Measurements from ENCODE around the gene SIAE. TPM values are rescaled to one million over a fixed set of nuclear protein-coding genes. Genes with fewer than 3 reads are reported as not detected.
A peak's percentile ranks its signal among the peaks of the same experiment; 100 is the strongest.

SIAE gene, protein sequence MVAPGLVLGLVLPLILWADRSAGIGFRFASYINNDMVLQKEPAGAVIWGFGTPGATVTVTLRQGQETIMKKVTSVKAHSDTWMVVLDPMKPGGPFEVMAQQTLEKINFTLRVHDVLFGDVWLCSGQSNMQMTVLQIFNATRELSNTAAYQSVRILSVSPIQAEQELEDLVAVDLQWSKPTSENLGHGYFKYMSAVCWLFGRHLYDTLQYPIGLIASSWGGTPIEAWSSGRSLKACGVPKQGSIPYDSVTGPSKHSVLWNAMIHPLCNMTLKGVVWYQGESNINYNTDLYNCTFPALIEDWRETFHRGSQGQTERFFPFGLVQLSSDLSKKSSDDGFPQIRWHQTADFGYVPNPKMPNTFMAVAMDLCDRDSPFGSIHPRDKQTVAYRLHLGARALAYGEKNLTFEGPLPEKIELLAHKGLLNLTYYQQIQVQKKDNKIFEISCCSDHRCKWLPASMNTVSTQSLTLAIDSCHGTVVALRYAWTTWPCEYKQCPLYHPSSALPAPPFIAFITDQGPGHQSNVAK
- total RNA-seq: 10 to 100 TPM; 33.9 to 52.5 (median 41.6) TPM

DNA sequence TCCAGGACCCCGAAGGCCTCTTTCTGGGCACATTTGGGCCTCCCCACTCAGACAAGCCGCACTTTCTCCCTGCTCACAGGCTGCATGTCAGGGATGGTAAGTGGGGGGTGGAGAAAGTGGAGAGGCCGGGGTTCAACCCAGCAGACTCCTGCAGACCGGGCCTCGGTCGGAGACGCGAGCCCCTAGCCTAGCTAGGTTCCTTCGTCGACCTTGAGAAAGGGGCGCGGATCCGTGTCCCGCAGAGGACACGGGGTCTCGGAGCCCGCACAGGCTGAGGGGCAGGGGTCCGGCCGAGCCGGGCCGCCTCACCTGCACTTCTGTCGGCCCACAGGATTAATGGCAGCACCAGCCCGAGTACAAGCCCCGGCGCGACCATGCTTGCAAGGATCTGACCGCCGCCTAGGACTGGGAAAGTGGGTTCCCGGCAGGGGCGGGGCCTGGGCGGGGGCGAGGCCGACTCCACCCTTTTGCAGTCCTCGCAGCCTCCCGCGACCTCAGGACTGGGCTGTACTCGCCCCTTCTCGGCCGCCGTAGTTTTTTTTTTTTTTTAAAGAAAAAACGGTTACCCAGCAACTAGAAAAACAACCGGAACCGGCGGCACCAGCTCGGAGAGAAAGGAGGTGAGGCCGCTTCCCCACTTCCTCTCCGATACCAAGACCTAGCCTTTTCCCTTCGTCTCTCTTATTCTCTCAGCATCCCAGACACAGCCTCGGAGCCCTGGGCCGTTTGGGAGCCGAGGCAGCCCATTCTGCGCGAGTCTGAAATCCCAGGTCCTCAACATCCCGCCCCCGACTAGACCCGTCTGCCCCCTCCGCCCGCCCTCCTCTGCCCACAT, at the start of gene SIAE, which contains the start of gene SPA17:
Gene SIAE, minus strand, starts transcription at position 407 of the 835 bp plus-strand sequence. Its CDS starts 31 bp downstream, at position 376.
Gene SPA17, plus strand, starts transcription at position 572 of the 835 bp plus-strand sequence. CDS start 1,361 bp downstream, outside the sequence.
- H3K27ac ChIP-seq: peak within 1 kb of the TSS; percentile 75 to 89 (median 87)
- H3K4me3 ChIP-seq (replicated peaks in 1 of 3): peak within 1 kb of the TSS; percentile 31 to 69 (median 62)
- no peaks in the 10 kb centered on the region for H3K27me3 ChIP-seq
- intact Hi-C loops (cut with DNase I): loop anchor here (5.0 kb wide), 2 partner anchors 69 to 89 kb away; partner anchors contain the start of gene ESAM
- H3K4me1 ChIP-seq: peaks cover 18 to 25% of the 10 kb centered on the region in 2 donors
- WGBS, 2 donors: 0 to 1% methylated on average over 33 to 57 of the region's 58 CpGs
- H3K9me3 ChIP-seq: no peaks in the 10 kb centered on the region
- TF ChIP-seq, protein P1, sequence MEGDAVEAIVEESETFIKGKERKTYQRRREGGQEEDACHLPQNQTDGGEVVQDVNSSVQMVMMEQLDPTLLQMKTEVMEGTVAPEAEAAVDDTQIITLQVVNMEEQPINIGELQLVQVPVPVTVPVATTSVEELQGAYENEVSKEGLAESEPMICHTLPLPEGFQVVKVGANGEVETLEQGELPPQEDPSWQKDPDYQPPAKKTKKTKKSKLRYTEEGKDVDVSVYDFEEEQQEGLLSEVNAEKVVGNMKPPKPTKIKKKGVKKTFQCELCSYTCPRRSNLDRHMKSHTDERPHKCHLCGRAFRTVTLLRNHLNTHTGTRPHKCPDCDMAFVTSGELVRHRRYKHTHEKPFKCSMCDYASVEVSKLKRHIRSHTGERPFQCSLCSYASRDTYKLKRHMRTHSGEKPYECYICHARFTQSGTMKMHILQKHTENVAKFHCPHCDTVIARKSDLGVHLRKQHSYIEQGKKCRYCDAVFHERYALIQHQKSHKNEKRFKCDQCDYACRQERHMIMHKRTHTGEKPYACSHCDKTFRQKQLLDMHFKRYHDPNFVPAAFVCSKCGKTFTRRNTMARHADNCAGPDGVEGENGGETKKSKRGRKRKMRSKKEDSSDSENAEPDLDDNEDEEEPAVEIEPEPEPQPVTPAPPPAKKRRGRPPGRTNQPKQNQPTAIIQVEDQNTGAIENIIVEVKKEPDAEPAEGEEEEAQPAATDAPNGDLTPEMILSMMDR (IDR thresholded peaks at IDR 0.05): no peak
- peak; percentile 30 to 87 for TF ChIP-seq POLR2A (IDR thresholded peaks at IDR 0.05)
- H3K36me3 ChIP-seq: no peaks in the 10 kb centered on the region
- DNase-seq: peak; percentile 96 to 97

DNA sequence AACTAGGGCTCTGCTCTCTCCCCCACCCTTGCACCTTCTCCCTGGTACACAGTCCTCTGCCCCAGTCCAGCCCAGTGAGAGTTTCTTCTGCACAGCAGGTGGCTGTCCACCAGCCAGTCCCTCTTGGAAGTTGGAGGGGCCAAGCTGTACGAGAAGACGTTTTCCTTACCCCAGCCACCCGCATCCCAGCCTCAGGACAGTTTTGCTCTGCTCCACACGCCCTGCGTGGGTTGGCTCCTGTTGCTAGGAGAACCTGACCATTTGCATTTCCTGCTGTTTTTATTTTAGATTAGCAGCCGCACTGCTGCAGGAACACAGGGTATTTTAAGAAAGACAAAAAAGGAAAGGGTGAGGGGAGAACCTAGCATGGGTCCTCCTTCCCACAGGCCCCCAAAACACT, 48.6 kb upstream of the SIAE start:
- intact Hi-C loops (cut with DNase I): no loop called here
- Histone ChIP-seq H3K36me3 (no peaks in the 10 kb centered on the region), H3K9me3 (no peaks in the 10 kb centered on the region), H3K4me1 (peaks cover 5% of the 10 kb centered on the region in 2 donors), H3K27me3 (no peaks in the 10 kb centered on the region), H3K27ac (no peak overlapping the region), H3K4me3 (replicated peaks in 1 of 3) (no peak overlapping the region)
- TF ChIP-seq POLR2A (IDR thresholded peaks at IDR 0.05): no peak
- TF ChIP-seq, protein P1 (IDR thresholded peaks at IDR 0.05): no peak
- no peak for DNase-seq
- WGBS, 2 donors: 63 to 78% methylated on average over 6 of the region's 6 CpGs

GRCh38 chr11:124719534-124719933, 46.0 kb upstream of the SIAE start:
- peaks cover 5% of the 10 kb centered on the region in 2 donors for H3K4me1 ChIP-seq
- DNase-seq: no peak
- no peaks in the 10 kb centered on the region for H3K36me3 ChIP-seq
- TF ChIP-seq POLR2A (IDR thresholded peaks at IDR 0.05): no peak
- TF ChIP-seq, protein P1 (IDR thresholded peaks at IDR 0.05): no peak
- H3K27ac ChIP-seq: no peak overlapping the region
- H3K27me3 ChIP-seq: no peaks in the 10 kb centered on the region
- no peaks in the 10 kb centered on the region for H3K9me3 ChIP-seq
- intact Hi-C loops (cut with DNase I): no loop called here
- H3K4me3 ChIP-seq (replicated peaks in 1 of 3): no peak overlapping the region
- 62 to 65% methylated on average over 2 of the region's 2 CpGs for whole genome bisulfite sequencing, 2 donors

DNA sequence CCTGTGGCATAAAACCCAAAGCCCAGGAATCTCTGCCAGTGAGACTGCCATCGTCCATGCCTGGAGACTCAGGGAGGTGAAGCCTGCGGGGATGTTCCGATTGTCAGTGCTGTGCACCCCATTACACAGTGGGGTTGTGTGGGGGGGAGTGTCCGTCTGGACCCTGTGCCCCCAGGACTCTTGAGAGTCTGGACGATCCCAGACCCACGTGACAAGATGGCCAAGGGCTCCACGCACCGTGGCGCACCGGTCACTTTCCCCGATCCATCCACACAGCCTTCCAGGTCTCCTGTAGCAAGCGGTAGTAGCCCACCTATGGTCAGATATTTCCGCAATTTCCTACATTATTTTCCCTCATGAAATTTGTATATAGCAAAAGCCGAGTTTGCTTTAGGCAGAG, 45.3 kb upstream of the SIAE start:
- WGBS, 2 donors: 56 to 61% methylated on average over 12 to 14 of the region's 14 CpGs
- intact Hi-C loops (cut with DNase I): no loop called here
- Histone ChIP-seq H3K36me3 (no peaks in the 10 kb centered on the region), H3K27ac (no peak overlapping the region), H3K4me1 (peaks cover 5% of the 10 kb centered on the region in 2 donors), H3K4me3 (replicated peaks in 1 of 3) (no peak overlapping the region), H3K27me3 (no peaks in the 10 kb centered on the region), H3K9me3 (no peaks in the 10 kb centered on the region)
- DNase-seq: no peak
- TF ChIP-seq, protein P1 (IDR thresholded peaks at IDR 0.05): no peak
- no peak for TF ChIP-seq POLR2A (IDR thresholded peaks at IDR 0.05)
